Fibroblast of lung (primary cell): Measurements from ENCODE around the gene KCNMA1. TPM values are rescaled to one million over a fixed set of nuclear protein-coding genes. Genes with fewer than 3 reads are reported as not detected.

Experiments
- DNase-seq, 2 donors: peaks; one replicate each; pipeline versions ENCODE4 v3.0.0 to v3.0.0-alpha.2; 2010; ENCODE audit warnings: low read depth in 2 of 2
- H2AFZ ChIP-seq: 2 replicates; pipeline ENCODE4 v1.5.1; 2012; ENCODE audit warnings: low read length, control low read depth, inconsistent platforms
- H3K27ac ChIP-seq: 2 replicates; pipeline ENCODE4 v1.5.1; 2011; ENCODE audit warnings: low read length, control low read depth; ENCODE audit not compliant: insufficient read depth
- H3K27me3 ChIP-seq: 2 replicates; pipeline ENCODE4 v1.5.1; 2011; ENCODE audit warnings: mild to moderate bottlenecking, low read length; ENCODE audit not compliant: control insufficient read depth, insufficient read depth
- H3K36me3 ChIP-seq: 2 replicates; pipeline ENCODE4 v1.5.1; 2011; ENCODE audit warnings: low read length; ENCODE audit not compliant: control insufficient read depth, insufficient read depth
- H3K4me1 ChIP-seq: 2 replicates; pipeline ENCODE4 v1.5.1; 2011; ENCODE audit warnings: low read length; ENCODE audit not compliant: control insufficient read depth, insufficient read depth; ENCODE audit errors: extremely low read depth
- H3K4me2 ChIP-seq: 2 replicates; pipeline ENCODE4 v1.5.1; 2011; ENCODE audit warnings: low read length, control low read depth; ENCODE audit not compliant: insufficient read depth; ENCODE audit errors: extremely low read depth
- H3K4me3 ChIP-seq, 4 experiments: fragments of 200-600 bp in 1 of 4; sonication (generic) in 1 of 4; replicated peaks in 1 of 4; 2 replicates each; pipeline ENCODE4 v1.5.1; 2011 to 2016; ENCODE audit warnings: low read length in 4 of 4, low read depth in 3 of 4, mild to moderate bottlenecking in 3 of 4, control low read depth in 2 of 4, inconsistent platforms in 1 of 4, mixed read lengths in 1 of 4; ENCODE audit not compliant: insufficient read depth in 1 of 4; ENCODE audit errors: control extremely low read depth in 1 of 4
- H3K79me2 ChIP-seq: 2 replicates; pipeline ENCODE4 v1.5.1; 2012; ENCODE audit warnings: mild to moderate bottlenecking, low read length, inconsistent platforms; ENCODE audit not compliant: control insufficient read depth, insufficient read depth
- H3K9ac ChIP-seq: 2 replicates; pipeline ENCODE4 v1.5.1; 2011; ENCODE audit warnings: mild to moderate bottlenecking, low read length, control low read depth; ENCODE audit not compliant: insufficient read depth
- H3K9me3 ChIP-seq: 2 replicates; pipeline ENCODE4 v1.5.1; 2012; ENCODE audit warnings: low read depth, low read length; ENCODE audit not compliant: control insufficient read depth, insufficient read depth
- H4K20me1 ChIP-seq: 2 replicates; pipeline ENCODE4 v1.5.1; 2011; ENCODE audit warnings: low read length; ENCODE audit not compliant: control insufficient read depth, insufficient read depth; ENCODE audit errors: extremely low read depth
- EZH2 ChIP-seq: IDR thresholded peaks from 2 replicates; pipeline ENCODE4 v1.5.1; 2012; ENCODE audit warnings: low read length, control low read depth, mild to moderate bottlenecking; ENCODE audit errors: missing control alignments
- polyA plus RNA-seq, 2 donors: library from polyadenylated mRNA; depleted of rRNA in 1 of 2; stranded (reverse) in 1 of 2; unstranded in 1 of 2; fragments of >200 nt; gene quantifications; 2 replicates each; pipeline ENCODE4 v1.2.1, GENCODE V29; 2011 to 2012; ENCODE audit warnings: missing spikeins in 1 of 2
- total RNA-seq: library from RNA; depleted of rRNA; stranded (reverse); fragments of >200 nt; gene quantifications from 2 replicates; pipeline ENCODE4 v1.2.1, GENCODE V29; 2014
- TF ChIP-seq, protein P1 (sequence below), 2 donors: IDR thresholded peaks in 1 of 2; conservative IDR thresholded peaks in 1 of 2; 1 replicate in 1 of 2; 2 replicates in 1 of 2; pipeline ENCODE4 v1.5.1; 2011 to 2012; ENCODE audit warnings: low read length in 2 of 2, control low read depth in 1 of 2, inconsistent platforms in 1 of 2, low read depth in 1 of 2, mild to moderate bottlenecking in 1 of 2

Gene KCNMA1
- total and polyA plus RNA-seq, 2 donors (not counting 1 experiment from before 2014, with no cell fraction given) = 31.0 to 138 TPM

DNA sequence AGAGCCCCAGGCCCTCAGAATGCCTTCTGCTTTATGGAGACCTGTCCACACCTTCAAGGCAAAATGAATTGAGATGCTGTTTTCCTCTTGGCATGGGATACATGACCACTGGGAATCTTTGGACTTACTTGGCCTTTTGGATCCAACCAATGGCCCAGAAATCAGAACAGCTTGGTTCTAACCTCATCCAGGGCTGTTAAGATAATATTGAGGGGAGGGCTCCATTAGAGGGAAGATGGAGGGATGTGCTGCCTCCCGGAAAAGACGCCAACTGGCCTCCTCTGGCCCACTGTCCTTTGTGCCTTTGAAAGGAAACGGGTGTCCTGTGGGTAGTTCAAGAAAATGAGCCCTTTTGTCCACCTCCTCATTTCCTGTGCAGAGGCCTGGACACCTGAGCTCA is 530.9 kb downstream of the KCNMA1 start:
- no peaks in the 10 kb centered on the region for H3K9me3 ChIP-seq
- H3K79me2 ChIP-seq = no peaks in the 10 kb centered on the region
- H3K9ac ChIP-seq = no peak overlapping the region
- TF ChIP-seq, protein P1, sequence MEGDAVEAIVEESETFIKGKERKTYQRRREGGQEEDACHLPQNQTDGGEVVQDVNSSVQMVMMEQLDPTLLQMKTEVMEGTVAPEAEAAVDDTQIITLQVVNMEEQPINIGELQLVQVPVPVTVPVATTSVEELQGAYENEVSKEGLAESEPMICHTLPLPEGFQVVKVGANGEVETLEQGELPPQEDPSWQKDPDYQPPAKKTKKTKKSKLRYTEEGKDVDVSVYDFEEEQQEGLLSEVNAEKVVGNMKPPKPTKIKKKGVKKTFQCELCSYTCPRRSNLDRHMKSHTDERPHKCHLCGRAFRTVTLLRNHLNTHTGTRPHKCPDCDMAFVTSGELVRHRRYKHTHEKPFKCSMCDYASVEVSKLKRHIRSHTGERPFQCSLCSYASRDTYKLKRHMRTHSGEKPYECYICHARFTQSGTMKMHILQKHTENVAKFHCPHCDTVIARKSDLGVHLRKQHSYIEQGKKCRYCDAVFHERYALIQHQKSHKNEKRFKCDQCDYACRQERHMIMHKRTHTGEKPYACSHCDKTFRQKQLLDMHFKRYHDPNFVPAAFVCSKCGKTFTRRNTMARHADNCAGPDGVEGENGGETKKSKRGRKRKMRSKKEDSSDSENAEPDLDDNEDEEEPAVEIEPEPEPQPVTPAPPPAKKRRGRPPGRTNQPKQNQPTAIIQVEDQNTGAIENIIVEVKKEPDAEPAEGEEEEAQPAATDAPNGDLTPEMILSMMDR (conservative IDR thresholded peaks at IDR 0.05 in 1 of 2, IDR thresholded peaks at IDR 0.05 in 1 of 2; ENCODE audit: low read depth in 1 of 2, low read length in 2 of 2) = no peak
- no peak for TF ChIP-seq EZH2
- no peak overlapping the region for H3K4me2 ChIP-seq
- no peaks in the 10 kb centered on the region for H4K20me1 ChIP-seq
- H3K27me3 ChIP-seq = no peaks in the 10 kb centered on the region
- no peak overlapping the region for H3K4me3 ChIP-seq
- no peaks in the 10 kb centered on the region for H3K36me3 ChIP-seq
- DNase-seq = no peak
- no peak overlapping the region for H2AFZ ChIP-seq
- H3K4me1 ChIP-seq = peaks cover 27% of the 10 kb centered on the region
- H3K27ac ChIP-seq = no peak overlapping the region

DNA sequence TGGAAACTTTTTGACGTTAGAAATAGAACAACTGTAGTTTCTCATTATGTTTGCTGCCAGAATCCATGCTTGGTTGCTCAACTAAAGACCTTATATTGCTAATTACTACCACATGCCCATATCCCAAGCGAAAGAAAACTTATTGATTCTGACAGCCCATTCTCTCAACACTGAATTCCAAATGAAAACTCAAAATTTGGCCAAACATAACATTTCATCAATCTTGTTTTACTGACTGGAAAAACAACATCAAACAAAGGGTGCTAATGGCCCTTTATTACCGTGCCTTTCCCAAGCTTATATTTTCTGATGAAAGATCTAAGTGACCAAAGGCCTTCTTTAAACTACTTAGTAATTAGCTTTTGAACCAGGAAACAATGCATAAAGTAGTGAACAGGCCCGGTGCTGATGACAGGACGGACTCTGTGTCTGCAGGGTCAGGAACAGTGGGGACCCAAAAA is 531.8 kb downstream of the KCNMA1 start:
- peak; percentile 76 to 90 for DNase-seq
- Histone ChIP-seq H3K4me1 (peaks cover 27% of the 10 kb centered on the region), H3K4me2 (no peak overlapping the region), H4K20me1 (no peaks in the 10 kb centered on the region), H3K9me3 (no peaks in the 10 kb centered on the region), H2AFZ (no peak overlapping the region), H3K36me3 (no peaks in the 10 kb centered on the region), H3K4me3 (no peak overlapping the region), H3K9ac (no peak overlapping the region), H3K27ac (peak overlapping the region; percentile 83), H3K79me2 (no peaks in the 10 kb centered on the region), H3K27me3 (no peaks in the 10 kb centered on the region)
- TF ChIP-seq, protein P1 (conservative IDR thresholded peaks at IDR 0.05 in 1 of 2, IDR thresholded peaks at IDR 0.05 in 1 of 2; ENCODE audit: low read depth in 1 of 2, low read length in 2 of 2) = no peak
- TF ChIP-seq EZH2 = no peak

DNA sequence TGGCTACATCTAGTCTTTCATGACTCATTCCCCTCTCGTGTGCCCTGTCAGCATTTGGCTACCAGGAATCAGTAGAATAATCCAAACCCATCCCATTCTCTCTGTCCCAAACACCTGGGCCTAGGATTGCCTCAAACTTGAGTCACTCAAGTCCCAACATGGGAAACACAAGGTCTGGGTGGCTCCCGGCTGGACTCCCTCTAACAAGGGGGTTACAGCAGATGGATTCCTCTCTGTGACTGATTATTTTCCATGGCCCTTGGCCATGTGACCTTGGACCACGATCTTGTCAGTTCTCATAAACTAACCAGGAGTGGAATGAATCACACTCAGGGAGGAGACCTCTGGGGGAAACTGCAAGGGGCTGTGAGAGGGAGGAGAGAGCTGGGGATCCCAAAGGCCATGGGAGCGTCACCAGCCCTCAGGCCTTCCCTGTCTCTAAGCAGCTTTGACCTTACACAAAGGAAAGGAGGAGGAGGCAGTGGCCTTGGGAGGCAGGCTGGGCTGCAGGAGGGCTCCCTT is 533.1 kb downstream of the KCNMA1 start:
- peaks cover 27% of the 10 kb centered on the region for H3K4me1 ChIP-seq
- TF ChIP-seq, protein P1 (conservative IDR thresholded peaks at IDR 0.05 in 1 of 2, IDR thresholded peaks at IDR 0.05 in 1 of 2; ENCODE audit: low read depth in 1 of 2, low read length in 2 of 2) = no peak
- no peak for TF ChIP-seq EZH2

More for the DNA sequence above, 533.1 kb downstream of the KCNMA1 start:
- no peaks in the 10 kb centered on the region for H4K20me1 ChIP-seq
- H3K27me3 ChIP-seq = no peaks in the 10 kb centered on the region
- no peaks in the 10 kb centered on the region for H3K79me2 ChIP-seq
- H3K4me3 ChIP-seq = no peak overlapping the region
- peak overlapping the region; percentile 16 for H3K4me2 ChIP-seq
- H2AFZ ChIP-seq = no peak overlapping the region
- H3K9me3 ChIP-seq = no peaks in the 10 kb centered on the region
- H3K27ac ChIP-seq = peak overlapping the region; percentile 83
- no peak overlapping the region for H3K9ac ChIP-seq
- H3K36me3 ChIP-seq = no peaks in the 10 kb centered on the region
- DNase-seq = peak; percentile 96 to 99
